H9 (cell line): ENCODE results near the gene IL5. TPM values are rescaled to one million over a fixed set of nuclear protein-coding genes. Genes with fewer than 3 reads are reported as not detected.

ENCODE experiments used
- DNase-seq: peaks from one replicate; pipeline ENCODE4 v3.0.0-alpha.2; 2017
- H2AFZ ChIP-seq: one replicate; pipeline ENCODE4 v1.6.1; 2013; ENCODE audit warnings: mild to moderate bottlenecking, low read length, control low read depth, moderate library complexity
- H2AK5ac ChIP-seq: 2 replicates; pipeline ENCODE4 v1.6.1; 2013; ENCODE audit warnings: low read length, control low read depth, mixed read lengths; ENCODE audit not compliant: insufficient read length
- H2BK120ac ChIP-seq: one replicate; pipeline ENCODE4 v1.6.1; 2013; ENCODE audit warnings: low read depth, mild to moderate bottlenecking, low read length, control low read depth, inconsistent platforms; ENCODE audit not compliant: poor library complexity, severe bottlenecking
- H2BK12ac ChIP-seq: 2 replicates; pipeline ENCODE4 v1.6.1; 2013; ENCODE audit warnings: low read length, control low read depth, mixed read lengths, low read depth; ENCODE audit not compliant: insufficient read length
- H2BK15ac ChIP-seq: 2 replicates; pipeline ENCODE4 v1.6.1; 2013; ENCODE audit warnings: low read depth, low read length, control low read depth
- H2BK20ac ChIP-seq: one replicate; pipeline ENCODE4 v1.6.1; 2013; ENCODE audit warnings: low read depth, mild to moderate bottlenecking, low read length, control low read depth, inconsistent platforms; ENCODE audit not compliant: poor library complexity, severe bottlenecking
- H2BK5ac ChIP-seq: 2 replicates; pipeline ENCODE4 v1.6.1; 2013; ENCODE audit warnings: low read length, control low read depth, mixed read lengths; ENCODE audit not compliant: insufficient read length
- H3K14ac ChIP-seq: 2 replicates; pipeline ENCODE4 v1.6.1; 2013; ENCODE audit warnings: low read length, control low read depth; ENCODE audit not compliant: insufficient read depth
- H3K18ac ChIP-seq: 2 replicates; pipeline ENCODE4 v1.6.1; 2013; ENCODE audit warnings: low read depth, mild to moderate bottlenecking, mixed read lengths, low read length, control low read depth; ENCODE audit not compliant: insufficient read length
- H3K23ac ChIP-seq: 2 replicates; pipeline ENCODE4 v1.6.1; 2013; ENCODE audit warnings: low read length, control low read depth, mixed read lengths, low read depth; ENCODE audit not compliant: insufficient read length
- H3K23me2 ChIP-seq: 2 replicates; pipeline ENCODE4 v1.6.1; 2013; ENCODE audit warnings: low read depth, mild to moderate bottlenecking, mixed read lengths, low read length, control low read depth; ENCODE audit not compliant: insufficient read length, poor library complexity, severe bottlenecking
- H3K27ac ChIP-seq: 2 replicates; pipeline ENCODE4 v1.5.1; 2013; ENCODE audit warnings: low read length, control low read depth, mixed read lengths, low read depth; ENCODE audit not compliant: insufficient read length
- H3K27me3 ChIP-seq: 2 replicates; pipeline ENCODE4 v1.6.1; 2013; ENCODE audit warnings: low read length, control low read depth, inconsistent platforms; ENCODE audit not compliant: insufficient read depth
- H3K4ac ChIP-seq: 2 replicates; pipeline ENCODE4 v1.6.1; 2013; ENCODE audit warnings: low read depth, mild to moderate bottlenecking, control low read depth, inconsistent platforms, low read length, moderate library complexity
- H3K4me1 ChIP-seq: 2 replicates; pipeline ENCODE4 v1.6.1; 2013; ENCODE audit warnings: low read length, control low read depth, inconsistent platforms; ENCODE audit not compliant: insufficient read depth
- H3K4me2 ChIP-seq: 2 replicates; pipeline ENCODE4 v1.6.1; 2013; ENCODE audit warnings: low read length, control low read depth, mixed read lengths; ENCODE audit not compliant: insufficient read length, insufficient read depth
- H3K56ac ChIP-seq: 2 replicates; pipeline ENCODE4 v1.6.1; 2013; ENCODE audit warnings: low read depth, mild to moderate bottlenecking, mixed read lengths, low read length, control low read depth; ENCODE audit not compliant: insufficient read length
- H3K79me1 ChIP-seq: 2 replicates; pipeline ENCODE4 v1.6.1; 2013; ENCODE audit warnings: low read depth, mild to moderate bottlenecking, moderate library complexity, low read length, control low read depth, inconsistent platforms; ENCODE audit not compliant: insufficient read depth, poor library complexity, severe bottlenecking
- H3K79me2 ChIP-seq: 2 replicates; pipeline ENCODE4 v1.6.1; 2013; ENCODE audit warnings: low read length, control low read depth, inconsistent platforms; ENCODE audit not compliant: insufficient read depth
- H3K9ac ChIP-seq: 2 replicates; pipeline ENCODE4 v1.6.1; 2013; ENCODE audit warnings: low read length, control low read depth, mixed read lengths; ENCODE audit not compliant: insufficient read length; ENCODE audit errors: extremely low read depth
- H3K9me3 ChIP-seq: one replicate; pipeline ENCODE4 v1.6.1; 2013; ENCODE audit warnings: low read depth, low read length, inconsistent platforms; ENCODE audit not compliant: control insufficient read depth
- H3T11ph ChIP-seq: one replicate; pipeline ENCODE4 v1.6.1; 2013; ENCODE audit warnings: mild to moderate bottlenecking, low read length, control low read depth, inconsistent platforms
- H4K20me1 ChIP-seq: one replicate; pipeline ENCODE4 v1.6.1; 2013; ENCODE audit not compliant: control insufficient read depth, insufficient read length, insufficient read depth
- H4K5ac ChIP-seq: 2 replicates; pipeline ENCODE4 v1.6.1; 2013; ENCODE audit warnings: low read depth, mild to moderate bottlenecking, mixed read lengths, low read length, control low read depth; ENCODE audit not compliant: insufficient read length
- H4K8ac ChIP-seq: replicated peaks from 2 replicates; pipeline ENCODE4 v1.6.1; 2013; ENCODE audit warnings: low read length, control low read depth, mixed read lengths, low read depth; ENCODE audit not compliant: insufficient read length
- H4K91ac ChIP-seq: 2 replicates; pipeline ENCODE4 v1.6.1; 2013; ENCODE audit warnings: low read depth, mild to moderate bottlenecking, moderate library complexity, mixed read lengths, low read length, control low read depth; ENCODE audit not compliant: insufficient read length
- H3K27ac Mint-ChIP-seq, 3 experiments: 2 replicates in 2 of 3; 3 replicates in 1 of 3; pipeline ENCODE4 v1.8.0; 2020 to 2021; ENCODE audit warnings: mixed read lengths in 3 of 3, mild to moderate bottlenecking in 1 of 3, moderate library complexity in 1 of 3
- H3K27me3 Mint-ChIP-seq: 2 replicates; pipeline ENCODE4 v1.8.0; 2021; ENCODE audit warnings: low read depth, mild to moderate bottlenecking, moderate library complexity, mixed read lengths
- H3K36me3 Mint-ChIP-seq, 3 experiments: 2 replicates in 2 of 3; 3 replicates in 1 of 3; pipeline ENCODE4 v1.8.0; 2020 to 2021; ENCODE audit warnings: low read depth in 3 of 3, mixed read lengths in 3 of 3; ENCODE audit not compliant: insufficient read depth in 1 of 3
- H3K4me1 Mint-ChIP-seq, 2 experiments: 2 replicates each; pipeline ENCODE4 v1.8.0; 2020; ENCODE audit warnings: mixed read lengths in 2 of 2
- H3K4me3 Mint-ChIP-seq, 2 experiments: 2 replicates in 1 of 2; 3 replicates in 1 of 2; pipeline ENCODE4 v1.8.0; 2020 to 2021; ENCODE audit warnings: mild to moderate bottlenecking in 2 of 2, mixed read lengths in 2 of 2, moderate library complexity in 1 of 2
- H3K9me3 Mint-ChIP-seq, 2 experiments: 2 replicates in 1 of 2; 3 replicates in 1 of 2; pipeline ENCODE4 v1.8.0; 2020; ENCODE audit warnings: mild to moderate bottlenecking in 2 of 2, mixed read lengths in 2 of 2, moderate library complexity in 1 of 2
- WGBS: extraction: QIAGEN DNeasy Blood & Tissue Kit; methylation state at CpG from one replicate; pipeline ENCODE4 v1.1.7; 2013; ENCODE audit warnings: missing lambda C conversion rate, low lambda C conversion rate, mixed read lengths; ENCODE audit not compliant: insufficient read length; ENCODE audit errors: extremely low coverage; 5-methylcytosine and 5-hydroxymethylcytosine counted together
- total RNA-seq: library from RNA; stranded (reverse); gene quantifications from 2 replicates; pipeline ENCODE4 v1.2.1, GENCODE V29; 2021
- TF ChIP-seq, protein P1 (sequence below): fragments of 200-600 bp; sonication (generic); conservative IDR thresholded peaks from 3 replicates; pipeline ENCODE4 v1.8.0; 2021; ENCODE audit warnings: antibody characterized with exemption, mild to moderate bottlenecking

Gene IL5
- total RNA-seq, 1 experiment from 2014 or later: not detected

- Histone ChIP-seq H3K4me2 (no peak overlapping the region), H3K9ac (no peak overlapping the region), H2AFZ (no peak overlapping the region), H3K27ac (no peak overlapping the region), H2BK20ac (no peak overlapping the region), H3K4me1 (0 out of 2 replicates have a peak, but pooled peaks cover 3% of the 10 kb centered on the region), H2BK120ac (no peak overlapping the region), H3K79me2 (no peaks in the 10 kb centered on the region; the same call in 1 of the 2 replicates), H3K23ac (no peak overlapping the region), H3K23me2 (peaks cover 25% of the 10 kb centered on the region), H2AK5ac (no peak overlapping the region), H4K5ac (no peak overlapping the region), H4K8ac (no peak overlapping the region), H3K14ac (no peak overlapping the region), H3K18ac (no peak overlapping the region), H3K56ac (no peak overlapping the region), H3K79me1 (no peaks in the 10 kb centered on the region), H4K20me1 (no peaks in the 10 kb centered on the region), H3K4ac (no peak overlapping the region), H3T11ph (no peak overlapping the region), H4K91ac (no peak overlapping the region), H2BK15ac (no peak overlapping the region), H2BK12ac (no peak overlapping the region), H2BK5ac (no peak overlapping the region), H3K9me3 (no peaks in the 10 kb centered on the region), H3K27me3 (no peaks in the 10 kb centered on the region; the same call in 1 of the 2 replicates)
- H3K27ac Mint-ChIP-seq: no peak overlapping the region
- no peak overlapping the region for H3K4me3 Mint-ChIP-seq
- peaks cover 31% of the 10 kb centered on the region for H3K27me3 Mint-ChIP-seq
- H3K4me1 Mint-ChIP-seq: peaks cover 33 to 35% of the 10 kb centered on the region in 2 experiments
- WGBS: no CpG with 5 or more reads among the region's 4 CpGs
- no peaks in the 10 kb centered on the region for H3K36me3 Mint-ChIP-seq
- no peaks in the 10 kb centered on the region for H3K9me3 Mint-ChIP-seq
- TF ChIP-seq, protein P1, sequence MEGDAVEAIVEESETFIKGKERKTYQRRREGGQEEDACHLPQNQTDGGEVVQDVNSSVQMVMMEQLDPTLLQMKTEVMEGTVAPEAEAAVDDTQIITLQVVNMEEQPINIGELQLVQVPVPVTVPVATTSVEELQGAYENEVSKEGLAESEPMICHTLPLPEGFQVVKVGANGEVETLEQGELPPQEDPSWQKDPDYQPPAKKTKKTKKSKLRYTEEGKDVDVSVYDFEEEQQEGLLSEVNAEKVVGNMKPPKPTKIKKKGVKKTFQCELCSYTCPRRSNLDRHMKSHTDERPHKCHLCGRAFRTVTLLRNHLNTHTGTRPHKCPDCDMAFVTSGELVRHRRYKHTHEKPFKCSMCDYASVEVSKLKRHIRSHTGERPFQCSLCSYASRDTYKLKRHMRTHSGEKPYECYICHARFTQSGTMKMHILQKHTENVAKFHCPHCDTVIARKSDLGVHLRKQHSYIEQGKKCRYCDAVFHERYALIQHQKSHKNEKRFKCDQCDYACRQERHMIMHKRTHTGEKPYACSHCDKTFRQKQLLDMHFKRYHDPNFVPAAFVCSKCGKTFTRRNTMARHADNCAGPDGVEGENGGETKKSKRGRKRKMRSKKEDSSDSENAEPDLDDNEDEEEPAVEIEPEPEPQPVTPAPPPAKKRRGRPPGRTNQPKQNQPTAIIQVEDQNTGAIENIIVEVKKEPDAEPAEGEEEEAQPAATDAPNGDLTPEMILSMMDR: no peak
- no peak for DNase-seq
These were observed 50.1 kb downstream of the IL5 start for GRCh38 chr5:132493241-132493640.
